HepG2 (cell line): ENCODE measurements around the gene SEMA3G. TPM values are rescaled to one million over a fixed set of nuclear protein-coding genes. Genes with fewer than 3 reads are reported as not detected.

Experiments used
- ATAC-seq: fragments of 200-7000 bp; cut with Tn5 transposase; 3 replicates; pipeline ENCODE4 v1.9.1; 2020; ENCODE audit warnings: mild to moderate bottlenecking, moderate library complexity
- BruUV-seq: library from RNA; stranded (reverse); fragments of 400-500 nt; replicated peaks from 2 replicates; lab custom pipeline; 2021; lab: Mats Ljungman, UMichigan
- CTCF ChIA-PET: fragments of 300-600 bp; formaldehyde crosslinking; extraction: SDS; loops from one replicate; lab custom pipeline; 2021; ENCODE audit warnings: low total read pairs, inconsistent platforms, low intra/inter-chr PET ratio; lab: Yijun Ruan, JAX
- POLR2A ChIA-PET: fragments of 350-600 bp; sonication (Branson Sonifier 250); formaldehyde crosslinking; loops from one replicate; lab custom pipeline; 2020; ENCODE audit warnings: antibody characterized with exemption, inconsistent platforms; lab: Yijun Ruan, JAX
- DNase-seq: peaks from one replicate; pipeline ENCODE4 v3.0.0-alpha.2; 2015; ENCODE audit warnings: low spot score
- FAIRE-seq: peaks from 3 replicates; lab custom pipeline; 2011; peaks lifted over from hg19 to GRCh38; lab: Jason Lieb, UNC
- H2AFZ ChIP-seq: one replicate; pipeline ENCODE4 v1.6.1; 2011; ENCODE audit warnings: low read length, inconsistent platforms
- H3K27ac ChIP-seq: fragments of 300-600 bp; 3 replicates; pipeline ENCODE4 v1.8.0; 2011; ENCODE audit warnings: mixed run types, mild to moderate bottlenecking, mixed read lengths, low read length, inconsistent platforms; ENCODE audit not compliant: insufficient read depth; ENCODE audit errors: extremely low read length
- H3K27me3 ChIP-seq, 2 experiments: fragments of 200-600 bp in 1 of 2; 2 replicates in 1 of 2; 3 replicates in 1 of 2; pipeline versions ENCODE4 v1.6.0 to v1.8.0; 2011; ENCODE audit warnings: low read length in 2 of 2, mild to moderate bottlenecking in 2 of 2, moderate library complexity in 2 of 2, inconsistent platforms in 1 of 2; ENCODE audit not compliant: insufficient read depth in 2 of 2, control insufficient read depth in 1 of 2
- H3K36me3 ChIP-seq, 2 experiments: fragments of 200-600 bp in 1 of 2; replicated peaks in 1 of 2; 2 replicates in 1 of 2; 3 replicates in 1 of 2; pipeline versions ENCODE4 v1.5.1 to v1.8.0; 2011; ENCODE audit warnings: low read length in 2 of 2, inconsistent platforms in 1 of 2; ENCODE audit not compliant: insufficient read depth in 2 of 2, control insufficient read depth in 1 of 2
- H3K4me1 ChIP-seq: 2 replicates; pipeline ENCODE4 v1.5.1; 2012; ENCODE audit warnings: low read length, inconsistent platforms; ENCODE audit not compliant: insufficient read depth
- H3K4me2 ChIP-seq: 2 replicates; pipeline ENCODE4 v1.6.0; 2011; ENCODE audit warnings: low read depth, low read length, inconsistent platforms
- H3K4me3 ChIP-seq, 3 experiments: fragments of 200-600 bp in 1 of 3; sonication (generic), shearing (Covaris generic) in 1 of 3; replicated peaks in 1 of 3; 2 replicates each; pipeline ENCODE4 v1.5.1; 2011 to 2016; ENCODE audit warnings: low read length in 3 of 3, inconsistent platforms in 2 of 3, low read depth in 2 of 3, mild to moderate bottlenecking in 2 of 3, control low read depth in 1 of 3, mixed read lengths in 1 of 3; ENCODE audit not compliant: insufficient read depth in 1 of 3
- H3K79me2 ChIP-seq: one replicate; pipeline ENCODE4 v1.6.1; 2011; ENCODE audit warnings: low read length, inconsistent platforms; ENCODE audit not compliant: insufficient read depth
- H3K9ac ChIP-seq: 2 replicates; pipeline ENCODE4 v1.6.0; 2011; ENCODE audit warnings: mild to moderate bottlenecking, low read depth, low read length, inconsistent platforms; ENCODE audit not compliant: insufficient read depth
- H3K9me3 ChIP-seq: 2 replicates; pipeline ENCODE4 v1.5.1; 2012; ENCODE audit warnings: mild to moderate bottlenecking, low read length
- H4K20me1 ChIP-seq: 2 replicates; pipeline ENCODE4 v1.6.0; 2011; ENCODE audit warnings: inconsistent platforms, mild to moderate bottlenecking, low read length, moderate library complexity; ENCODE audit not compliant: insufficient read depth
- AGO2 ChIP-seq: fragments of 200-400 bp; formaldehyde crosslinking; optimal IDR thresholded peaks from 2 replicates; pipeline ENCODE3; 2017; ENCODE audit warnings: mild to moderate bottlenecking, low read depth, low read length, moderate library complexity
- ZBTB38 ChIP-seq: sonication (generic); formaldehyde crosslinking; IDR thresholded peaks from 2 replicates; pipeline ENCODE4 v1.5.1; 2020; ENCODE audit warnings: mild to moderate bottlenecking, missing genetic modification reagents
- WGBS: methylation state at CpG from one replicate; pipeline ENCODE4 v1.1.6; 2017; ENCODE audit warnings: low lambda C conversion rate; 5-methylcytosine and 5-hydroxymethylcytosine counted together
- in situ Hi-C: cut with HindIII; loops from 2 replicates; pipeline ENCODE4 v1.10.0; 2017; ENCODE audit warnings: low pct_unique_long_range_greater_than_20kb; ENCODE audit not compliant: extremely low pct_ligation_motif_present
- intact Hi-C: fragments of 100-400 bp; cut with micrococcal nuclease; formaldehyde crosslinking; loops from one replicate; pipeline ENCODE4 v1.10.0; 2022; ENCODE audit not compliant: unreplicated experiment
- polyA plus RNA-seq, 8 experiments: library from polyadenylated mRNA; depleted of rRNA in 3 of 8; stranded (reverse) in 7 of 8; unstranded in 1 of 8; fragments of >200 nt; fragmentation: Illumina TruSeq in 4 of 8; extraction: Trizol in 4 of 8; gene quantifications; 2 replicates each; pipeline versions ENCODE4 v1.2.1 to v1.2.3, GENCODE V29; 2011 to 2016; ENCODE audit warnings: low read depth in 4 of 8, missing spikeins in 1 of 8, mixed read lengths in 1 of 8; ENCODE audit not compliant: insufficient read depth in 1 of 8
- total RNA-seq, 5 experiments: library from RNA; depleted of rRNA; stranded (reverse); fragments of >200 nt; fragmentation: Illumina TruSeq; extraction: Trizol; gene quantifications; 2 replicates each; pipeline ENCODE4 v1.2.3, GENCODE V29; 2016; ENCODE audit warnings: low read depth in 1 of 5
- TF ChIP-seq, protein P1 (sequence below): sonication (generic); formaldehyde crosslinking; IDR thresholded peaks from 2 replicates; pipeline ENCODE4 v1.9.0; 2021; ENCODE audit warnings: missing genetic modification reagents, mild to moderate bottlenecking, borderline replicate concordance

SEMA3G gene
- total and polyA plus RNA-seq, 2 of the 13 experiments (the other 11 are each of a cell fraction or from before 2014, with no cell fraction given) = 6.1 to 8.3 TPM

DNA sequence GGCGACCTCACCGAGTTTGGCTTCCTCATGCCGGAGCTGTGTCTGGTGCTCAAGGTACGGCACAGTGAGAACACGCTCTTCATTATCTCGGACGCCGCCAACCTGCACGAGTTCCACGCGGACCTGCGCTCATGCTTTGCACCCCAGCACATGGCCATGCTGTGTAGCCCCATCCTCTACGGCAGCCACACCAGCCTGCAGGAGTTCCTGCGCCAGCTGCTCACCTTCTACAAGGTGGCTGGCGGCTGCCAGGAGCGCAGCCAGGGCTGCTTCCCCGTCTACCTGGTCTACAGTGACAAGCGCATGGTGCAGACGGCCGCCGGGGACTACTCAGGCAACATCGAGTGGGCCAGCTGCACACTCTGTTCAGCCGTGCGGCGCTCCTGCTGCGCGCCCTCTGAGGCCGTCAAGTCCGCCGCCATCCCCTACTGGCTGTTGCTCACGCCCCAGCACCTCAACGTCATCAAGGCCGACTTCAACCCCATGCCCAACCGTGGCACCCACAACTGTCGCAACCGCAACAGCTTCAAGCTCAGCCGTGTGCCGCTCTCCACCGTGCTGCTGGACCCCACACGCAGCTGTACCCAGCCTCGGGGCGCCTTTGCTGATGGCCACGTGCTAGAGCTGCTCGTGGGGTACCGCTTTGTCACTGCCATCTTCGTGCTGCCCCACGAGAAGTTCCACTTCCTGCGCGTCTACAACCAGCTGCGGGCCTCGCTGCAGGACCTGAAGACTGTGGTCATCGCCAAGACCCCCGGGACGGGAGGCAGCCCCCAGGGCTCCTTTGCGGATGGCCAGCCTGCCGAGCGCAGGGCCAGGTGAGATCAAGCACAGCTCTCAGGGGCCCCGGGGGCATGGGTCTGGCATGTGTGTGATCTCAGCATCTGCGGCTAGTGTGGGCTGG, 43.1 kb upstream of the SEMA3G start:
- no peak for ATAC-seq
- WGBS = 98% methylated on average over 44 of the region's 59 CpGs
- H3K4me3 ChIP-seq = no peak overlapping the region
- peaks cover 11% of the 10 kb centered on the region; the same call in 1 of the 2 replicates for H3K4me1 ChIP-seq
- in situ Hi-C loops (no loop called here), intact Hi-C loops (no loop called here)
- CTCF ChIA-PET = no interaction called here
- POLR2A ChIA-PET = no interaction called here
- H3K36me3 ChIP-seq = peaks cover 18 to 41% of the 10 kb centered on the region in 2 experiments
- H2AFZ ChIP-seq = no peak overlapping the region
- H3K9me3 ChIP-seq = no peaks in the 10 kb centered on the region
- TF ChIP-seq, protein P1, sequence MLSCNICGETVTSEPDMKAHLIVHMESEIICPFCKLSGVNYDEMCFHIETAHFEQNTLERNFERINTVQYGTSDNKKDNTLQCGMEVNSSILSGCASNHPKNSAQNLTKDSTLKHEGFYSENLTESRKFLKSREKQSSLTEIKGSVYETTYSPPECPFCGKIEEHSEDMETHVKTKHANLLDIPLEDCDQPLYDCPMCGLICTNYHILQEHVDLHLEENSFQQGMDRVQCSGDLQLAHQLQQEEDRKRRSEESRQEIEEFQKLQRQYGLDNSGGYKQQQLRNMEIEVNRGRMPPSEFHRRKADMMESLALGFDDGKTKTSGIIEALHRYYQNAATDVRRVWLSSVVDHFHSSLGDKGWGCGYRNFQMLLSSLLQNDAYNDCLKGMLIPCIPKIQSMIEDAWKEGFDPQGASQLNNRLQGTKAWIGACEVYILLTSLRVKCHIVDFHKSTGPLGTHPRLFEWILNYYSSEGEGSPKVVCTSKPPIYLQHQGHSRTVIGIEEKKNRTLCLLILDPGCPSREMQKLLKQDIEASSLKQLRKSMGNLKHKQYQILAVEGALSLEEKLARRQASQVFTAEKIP = no peak
- peak; percentile 50 for TF ChIP-seq AGO2
- TF ChIP-seq ZBTB38 (CRISPR knock-in tag) = 0 out of 2 replicates have a peak, but pooled peaks have one; percentile 3
- TF ChIP-seq, all 625 proteins: peak for 2
- H4K20me1 ChIP-seq = no peaks in the 10 kb centered on the region; the same call in 1 of the 2 replicates
- DNase-seq (no peak), FAIRE-seq (no peak)
- no peak overlapping the region for H3K4me2 ChIP-seq
- H3K27ac ChIP-seq = no peak overlapping the region
- H3K79me2 ChIP-seq = no peaks in the 10 kb centered on the region
- H3K27me3 ChIP-seq = no peaks in the 10 kb centered on the region
- no peak overlapping the region for H3K9ac ChIP-seq
- no TSS peak for BruUV-seq
